ENCODE data around the gene MED12. TPM values are rescaled to one million over a fixed set of nuclear protein-coding genes. Genes with fewer than 3 reads are reported as not detected.
A peak's percentile ranks its signal among the peaks of the same experiment; 100 is the strongest.

The MED12 gene
- total RNA-seq, 1 donor from 2014 or later: 39.3 TPM

GRCh38 chrX:71082822-71083221 lies 35.6 kb upstream of the MED12 start:
- no peak for DNase-seq (ENCODE audit: extremely low spot score in 2 of 2)
- Histone ChIP-seq H3K4me1 (no peaks in the 10 kb centered on the region), H3K36me3 (no peaks in the 10 kb centered on the region), H3K4me3 (no peak overlapping the region), H3K9me3 (no peaks in the 10 kb centered on the region), H3K27ac (no peak overlapping the region), H3K27me3 (no peaks in the 10 kb centered on the region)
- TF ChIP-seq CTCF (IDR thresholded peaks at IDR 0.05): no peak
- TF ChIP-seq POLR2A (IDR thresholded peaks at IDR 0.05): no peak
- TF ChIP-seq POLR2AphosphoS5 (IDR thresholded peaks at IDR 0.05; ENCODE audit: insufficient read depth in 1 of 2, low read depth in 1 of 2): no peak
- intact Hi-C loops (cut with DNase I): no loop called here

- no peak for DNase-seq (ENCODE audit: extremely low spot score in 2 of 2)
- no peak overlapping the region for H3K4me3 ChIP-seq
- H3K4me1 ChIP-seq: no peaks in the 10 kb centered on the region
- no peaks in the 10 kb centered on the region for H3K9me3 ChIP-seq
- no peaks in the 10 kb centered on the region for H3K27me3 ChIP-seq
- intact Hi-C loops (cut with DNase I): no loop called here
- H3K27ac ChIP-seq: no peak overlapping the region
- H3K36me3 ChIP-seq: no peaks in the 10 kb centered on the region
- TF ChIP-seq POLR2AphosphoS5 (IDR thresholded peaks at IDR 0.05; ENCODE audit: insufficient read depth in 1 of 2, low read depth in 1 of 2): no peak
- no peak for TF ChIP-seq CTCF (IDR thresholded peaks at IDR 0.05)
- TF ChIP-seq POLR2A (IDR thresholded peaks at IDR 0.05): no peak
Measured at GRCh38 chrX:71085900-71086299, 32.5 kb upstream of the MED12 start.

- Histone ChIP-seq H3K9me3 (no peaks in the 10 kb centered on the region), H3K27me3 (no peaks in the 10 kb centered on the region), H3K36me3 (no peaks in the 10 kb centered on the region), H3K4me3 (no peak overlapping the region), H3K4me1 (no peaks in the 10 kb centered on the region), H3K27ac (no peak overlapping the region)
- no peak for DNase-seq (ENCODE audit: extremely low spot score in 2 of 2)
- intact Hi-C loops (cut with DNase I): no loop called here
- TF ChIP-seq POLR2AphosphoS5 (IDR thresholded peaks at IDR 0.05; ENCODE audit: insufficient read depth in 1 of 2, low read depth in 1 of 2) (no peak), CTCF (IDR thresholded peaks at IDR 0.05) (no peak), POLR2A (IDR thresholded peaks at IDR 0.05) (no peak)
Measured at GRCh38 chrX:71091263-71091662, 27.1 kb upstream of the MED12 start.

GRCh38 chrX:71095033-71095432 lies 23.4 kb upstream of the MED12 start:
- H3K9me3 ChIP-seq: no peaks in the 10 kb centered on the region
- no peak for TF ChIP-seq POLR2A (IDR thresholded peaks at IDR 0.05)
- intact Hi-C loops (cut with DNase I): no loop called here
- H3K27me3 ChIP-seq: no peaks in the 10 kb centered on the region
- DNase-seq (ENCODE audit: extremely low spot score in 2 of 2): no peak
- peak overlapping the region; percentile 81 for H3K27ac ChIP-seq
- peak overlapping the region; percentile 56 to 58 for H3K4me3 ChIP-seq
- no peaks in the 10 kb centered on the region for H3K36me3 ChIP-seq
- peaks cover 16% of the 10 kb centered on the region for H3K4me1 ChIP-seq

GRCh38 chrX:71095555-71095980 lies 22.8 kb upstream of the MED12 start, which contains the start of gene FOXO4:
Gene FOXO4 (plus strand): TSS chrX:71095851. CDS start chrX:71096529, 678 bp downstream.
- Histone ChIP-seq H3K4me3 (peak within 1 kb of the TSS; percentile 56 to 58), H3K27me3 (no peaks in the 10 kb centered on the region), H3K9me3 (no peaks in the 10 kb centered on the region), H3K27ac (peak within 1 kb of the TSS; percentile 81), H3K36me3 (no peaks in the 10 kb centered on the region), H3K4me1 (peaks cover 16% of the 10 kb centered on the region)
- DNase-seq (ENCODE audit: extremely low spot score in 2 of 2): peak in 1 of 2 donors; percentile 94
- intact Hi-C loops (cut with DNase I): no loop called here
- no peak for TF ChIP-seq CTCF (IDR thresholded peaks at IDR 0.05)
- TF ChIP-seq POLR2AphosphoS5 (IDR thresholded peaks at IDR 0.05; ENCODE audit: insufficient read depth in 1 of 2, low read depth in 1 of 2): peak; percentile 65 to 67
- no peak for TF ChIP-seq POLR2A (IDR thresholded peaks at IDR 0.05)
